HepG2 (cell line): ENCODE data around the gene TAF1A. TPM values are rescaled to one million over a fixed set of nuclear protein-coding genes. Genes with fewer than 3 reads are reported as not detected.

ENCODE experiments used
- ATAC-seq: fragments of 200-7000 bp; cut with Tn5 transposase; 3 replicates; pipeline ENCODE4 v1.9.1; 2020; ENCODE audit warnings: mild to moderate bottlenecking, moderate library complexity
- BruUV-seq: library from RNA; stranded (reverse); fragments of 400-500 nt; replicated peaks from 2 replicates; lab custom pipeline; 2021; lab: Mats Ljungman, UMichigan
- CTCF ChIA-PET: fragments of 300-600 bp; formaldehyde crosslinking; extraction: SDS; loops from one replicate; lab custom pipeline; 2021; ENCODE audit warnings: low total read pairs, inconsistent platforms, low intra/inter-chr PET ratio; lab: Yijun Ruan, JAX
- POLR2A ChIA-PET: fragments of 350-600 bp; sonication (Branson Sonifier 250); formaldehyde crosslinking; loops from one replicate; lab custom pipeline; 2020; ENCODE audit warnings: antibody characterized with exemption, inconsistent platforms; lab: Yijun Ruan, JAX
- DNase-seq: peaks from one replicate; pipeline ENCODE4 v3.0.0-alpha.2; 2015; ENCODE audit warnings: low spot score
- FAIRE-seq: peaks from 3 replicates; lab custom pipeline; 2011; peaks lifted over from hg19 to GRCh38; lab: Jason Lieb, UNC
- H2AFZ ChIP-seq: one replicate; pipeline ENCODE4 v1.6.1; 2011; ENCODE audit warnings: low read length, inconsistent platforms
- H3K27ac ChIP-seq: fragments of 300-600 bp; 3 replicates; pipeline ENCODE4 v1.8.0; 2011; ENCODE audit warnings: mixed run types, mild to moderate bottlenecking, mixed read lengths, low read length, inconsistent platforms; ENCODE audit not compliant: insufficient read depth; ENCODE audit errors: extremely low read length
- H3K27me3 ChIP-seq, 2 experiments: fragments of 200-600 bp in 1 of 2; 2 replicates in 1 of 2; 3 replicates in 1 of 2; pipeline versions ENCODE4 v1.6.0 to v1.8.0; 2011; ENCODE audit warnings: low read length in 2 of 2, mild to moderate bottlenecking in 2 of 2, moderate library complexity in 2 of 2, inconsistent platforms in 1 of 2; ENCODE audit not compliant: insufficient read depth in 2 of 2, control insufficient read depth in 1 of 2
- H3K36me3 ChIP-seq, 2 experiments: fragments of 200-600 bp in 1 of 2; replicated peaks in 1 of 2; 2 replicates in 1 of 2; 3 replicates in 1 of 2; pipeline versions ENCODE4 v1.5.1 to v1.8.0; 2011; ENCODE audit warnings: low read length in 2 of 2, inconsistent platforms in 1 of 2; ENCODE audit not compliant: insufficient read depth in 2 of 2, control insufficient read depth in 1 of 2
- H3K4me1 ChIP-seq: 2 replicates; pipeline ENCODE4 v1.5.1; 2012; ENCODE audit warnings: low read length, inconsistent platforms; ENCODE audit not compliant: insufficient read depth
- H3K4me2 ChIP-seq: 2 replicates; pipeline ENCODE4 v1.6.0; 2011; ENCODE audit warnings: low read depth, low read length, inconsistent platforms
- H3K4me3 ChIP-seq, 3 experiments: fragments of 200-600 bp in 1 of 3; sonication (generic), shearing (Covaris generic) in 1 of 3; replicated peaks in 1 of 3; 2 replicates each; pipeline ENCODE4 v1.5.1; 2011 to 2016; ENCODE audit warnings: low read length in 3 of 3, inconsistent platforms in 2 of 3, low read depth in 2 of 3, mild to moderate bottlenecking in 2 of 3, control low read depth in 1 of 3, mixed read lengths in 1 of 3; ENCODE audit not compliant: insufficient read depth in 1 of 3
- H3K79me2 ChIP-seq: one replicate; pipeline ENCODE4 v1.6.1; 2011; ENCODE audit warnings: low read length, inconsistent platforms; ENCODE audit not compliant: insufficient read depth
- H3K9ac ChIP-seq: 2 replicates; pipeline ENCODE4 v1.6.0; 2011; ENCODE audit warnings: mild to moderate bottlenecking, low read depth, low read length, inconsistent platforms; ENCODE audit not compliant: insufficient read depth
- H3K9me3 ChIP-seq: 2 replicates; pipeline ENCODE4 v1.5.1; 2012; ENCODE audit warnings: mild to moderate bottlenecking, low read length
- H4K20me1 ChIP-seq: 2 replicates; pipeline ENCODE4 v1.6.0; 2011; ENCODE audit warnings: inconsistent platforms, mild to moderate bottlenecking, low read length, moderate library complexity; ENCODE audit not compliant: insufficient read depth
- ERF ChIP-seq: IDR thresholded peaks from 2 replicates; pipeline ENCODE4 v1.6.1; 2018; ENCODE audit warnings: missing biosample characterization, missing genetic modification reagents
- GFI1 ChIP-seq: sonication (generic); formaldehyde crosslinking; IDR thresholded peaks from 2 replicates; pipeline ENCODE4 v1.5.0; 2020; ENCODE audit warnings: missing genetic modification reagents, mild to moderate bottlenecking, borderline replicate concordance
- NFE2L1 ChIP-seq: sonication (generic); formaldehyde crosslinking; IDR thresholded peaks from 2 replicates; pipeline ENCODE4 v1.4.0; 2020; ENCODE audit warnings: missing genetic modification reagents, mild to moderate bottlenecking, borderline replicate concordance
- SRF ChIP-seq: IDR thresholded peaks from 2 replicates; pipeline ENCODE4 v1.6.1; 2011; ENCODE audit warnings: mild to moderate bottlenecking, low read depth, low read length, moderate library complexity
- YEATS4 ChIP-seq: sonication (generic); formaldehyde crosslinking; IDR thresholded peaks from 2 replicates; pipeline ENCODE4 v1.4.0; 2020; ENCODE audit warnings: missing genetic modification reagents, borderline replicate concordance
- ZNF224 ChIP-seq: sonication (generic); formaldehyde crosslinking; IDR thresholded peaks from 2 replicates; pipeline ENCODE4 v1.5.0; 2020; ENCODE audit warnings: mild to moderate bottlenecking, missing genetic modification reagents
- ZNF607 ChIP-seq: sonication (generic); formaldehyde crosslinking; IDR thresholded peaks from 2 replicates; pipeline ENCODE4 v1.5.1; 2020; ENCODE audit warnings: missing genetic modification reagents, mild to moderate bottlenecking, borderline replicate concordance
- WGBS: methylation state at CpG from one replicate; pipeline ENCODE4 v1.1.6; 2017; ENCODE audit warnings: low lambda C conversion rate; 5-methylcytosine and 5-hydroxymethylcytosine counted together
- in situ Hi-C: cut with HindIII; loops from 2 replicates; pipeline ENCODE4 v1.10.0; 2017; ENCODE audit warnings: low pct_unique_long_range_greater_than_20kb; ENCODE audit not compliant: extremely low pct_ligation_motif_present
- intact Hi-C: fragments of 100-400 bp; cut with micrococcal nuclease; formaldehyde crosslinking; loops from one replicate; pipeline ENCODE4 v1.10.0; 2022; ENCODE audit not compliant: unreplicated experiment
- polyA plus RNA-seq, 8 experiments: library from polyadenylated mRNA; depleted of rRNA in 3 of 8; stranded (reverse) in 7 of 8; unstranded in 1 of 8; fragments of >200 nt; fragmentation: Illumina TruSeq in 4 of 8; extraction: Trizol in 4 of 8; gene quantifications; 2 replicates each; pipeline versions ENCODE4 v1.2.1 to v1.2.3, GENCODE V29; 2011 to 2016; ENCODE audit warnings: low read depth in 4 of 8, missing spikeins in 1 of 8, mixed read lengths in 1 of 8; ENCODE audit not compliant: insufficient read depth in 1 of 8
- total RNA-seq, 5 experiments: library from RNA; depleted of rRNA; stranded (reverse); fragments of >200 nt; fragmentation: Illumina TruSeq; extraction: Trizol; gene quantifications; 2 replicates each; pipeline ENCODE4 v1.2.3, GENCODE V29; 2016; ENCODE audit warnings: low read depth in 1 of 5
- TF ChIP-seq, protein P1 (sequence below), 2 experiments: fragments of 450-650 bp in 1 of 2; sonication (generic) in 1 of 2; formaldehyde crosslinking; IDR thresholded peaks; 2 replicates each; pipeline versions ENCODE4 v1.5.0 to v1.8.0; 2020 to 2022; ENCODE audit warnings: mild to moderate bottlenecking in 1 of 2, missing genetic modification reagents in 1 of 2
- TF ChIP-seq, protein P2 (sequence below): sonication (generic); formaldehyde crosslinking; IDR thresholded peaks from 2 replicates; pipeline ENCODE4 v1.4.0; 2020; ENCODE audit warnings: mild to moderate bottlenecking, missing genetic modification reagents, borderline replicate concordance
- TF ChIP-seq, protein P3 (sequence below): sonication (generic); formaldehyde crosslinking; IDR thresholded peaks from 2 replicates; pipeline ENCODE4 v1.8.1; 2023; ENCODE audit warnings: mild to moderate bottlenecking, missing genetic modification reagents
- TF ChIP-seq, protein P4 (sequence below): sonication (generic); formaldehyde crosslinking; IDR thresholded peaks from 2 replicates; pipeline ENCODE4 v1.9.0; 2022; ENCODE audit warnings: missing genetic modification reagents, mild to moderate bottlenecking, borderline replicate concordance

Gene TAF1A
- total and polyA plus RNA-seq, 2 of the 13 experiments (the other 11 are each of a cell fraction or from before 2014, with no cell fraction given): 3.3 to 10.7 TPM

DNA sequence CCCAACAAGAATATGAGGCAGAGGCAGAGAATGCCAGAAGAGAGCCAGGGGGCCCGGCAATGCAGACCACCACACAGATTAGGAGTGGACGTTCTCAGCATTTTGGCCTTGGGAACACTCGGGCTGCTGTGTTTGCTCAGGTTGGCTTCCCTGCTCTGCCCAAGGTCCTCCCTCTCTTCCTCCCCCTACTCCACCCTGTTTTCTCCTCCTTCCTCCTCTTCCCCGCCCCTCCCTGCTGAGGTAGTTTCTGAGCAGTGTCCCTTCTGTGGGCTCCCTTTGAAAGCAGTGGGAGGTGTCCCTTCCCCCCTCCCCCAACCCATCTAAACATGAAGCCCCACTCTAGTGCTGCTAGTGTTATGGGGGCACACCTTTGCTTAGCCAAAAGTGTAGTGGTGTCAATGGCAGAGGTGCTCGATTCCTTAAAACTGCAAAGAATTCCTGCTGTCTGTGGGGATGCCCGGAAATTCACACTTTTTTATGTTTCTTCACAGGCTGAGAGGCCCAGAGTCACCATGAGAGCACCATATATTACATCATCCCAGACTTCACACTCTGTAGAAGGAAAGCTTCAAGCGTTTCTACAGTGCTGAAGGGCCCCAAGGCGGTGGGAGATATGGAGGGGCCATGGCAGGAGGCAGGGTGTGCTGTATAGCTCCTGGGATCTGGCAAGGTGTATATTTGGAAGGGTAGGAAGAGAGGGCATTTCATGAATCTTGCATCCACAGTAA is 41.6 kb downstream of the TAF1A start, which contains the start of gene HHIPL2 (continued):
- TF ChIP-seq, protein P1, sequence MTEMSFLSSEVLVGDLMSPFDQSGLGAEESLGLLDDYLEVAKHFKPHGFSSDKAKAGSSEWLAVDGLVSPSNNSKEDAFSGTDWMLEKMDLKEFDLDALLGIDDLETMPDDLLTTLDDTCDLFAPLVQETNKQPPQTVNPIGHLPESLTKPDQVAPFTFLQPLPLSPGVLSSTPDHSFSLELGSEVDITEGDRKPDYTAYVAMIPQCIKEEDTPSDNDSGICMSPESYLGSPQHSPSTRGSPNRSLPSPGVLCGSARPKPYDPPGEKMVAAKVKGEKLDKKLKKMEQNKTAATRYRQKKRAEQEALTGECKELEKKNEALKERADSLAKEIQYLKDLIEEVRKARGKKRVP (CRISPR knock-in tag; IDR thresholded peaks at IDR 0.05): peak in 1 of 2 experiments; percentile 59; a peak in 1 of 4 replicates

DNA sequence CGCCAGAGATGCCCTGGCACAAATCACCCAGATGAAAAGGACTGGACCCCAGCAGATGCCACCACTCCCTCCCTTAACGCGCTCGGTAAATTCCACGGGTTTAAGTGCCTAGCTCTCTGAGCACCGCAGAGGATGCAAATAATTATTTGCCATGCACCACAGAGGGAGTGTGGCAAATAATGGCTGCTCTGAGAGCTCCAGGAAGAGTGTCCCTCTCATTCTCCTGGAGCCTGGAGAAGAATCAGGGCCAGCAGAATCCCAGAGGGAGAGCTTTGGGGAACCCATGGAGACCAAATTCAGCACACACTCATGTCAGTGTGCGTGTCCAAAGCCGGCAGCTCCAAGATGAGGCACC is 42.5 kb downstream of the TAF1A start:
- Histone ChIP-seq H2AFZ (peak overlapping the region; percentile 45), H3K27ac (no peak overlapping the region), H3K4me1 (peaks cover 28% of the 10 kb centered on the region), H3K9me3 (no peaks in the 10 kb centered on the region), H3K27me3 (no peaks in the 10 kb centered on the region), H3K79me2 (no peaks in the 10 kb centered on the region), H4K20me1 (no peaks in the 10 kb centered on the region), H3K36me3 (no peaks in the 10 kb centered on the region), H3K4me2 (peak overlapping the region; percentile 77), H3K9ac (no peak overlapping the region), H3K4me3 (peak overlapping the region; percentile 25 to 65 (median 31); a peak in 5 of 6 replicates)
- no TSS peak for BruUV-seq
- DNase-seq (no peak), FAIRE-seq (no peak), ATAC-seq (peak; percentile 52)
- POLR2A ChIA-PET: interaction anchor here (1.0 to 1.7 kb wide), 4 partner anchors 9 to 97 kb away, joined by 3 to 11 read pairs (median 4); partner anchors contain the start of gene TAF1A
- WGBS: 3% methylated on average over 6 of the region's 8 CpGs
- CTCF ChIA-PET: no interaction called here
- in situ Hi-C loops (no loop called here), intact Hi-C loops (loop anchor here (5.0 kb wide), 1 partner anchor 70 kb away; the partner anchor contains the start of gene MIA3)
- TF ChIP-seq YEATS4 (CRISPR knock-in tag) (0 out of 2 replicates have a peak, but pooled peaks have one; percentile 9), ZNF607 (CRISPR knock-in tag) (no peak), NFE2L1 (CRISPR knock-in tag) (no peak), GFI1 (no peak), ERF (CRISPR knock-in tag) (no peak), ZNF224 (CRISPR knock-in tag) (no peak), SRF (no peak)
- TF ChIP-seq, protein P2, sequence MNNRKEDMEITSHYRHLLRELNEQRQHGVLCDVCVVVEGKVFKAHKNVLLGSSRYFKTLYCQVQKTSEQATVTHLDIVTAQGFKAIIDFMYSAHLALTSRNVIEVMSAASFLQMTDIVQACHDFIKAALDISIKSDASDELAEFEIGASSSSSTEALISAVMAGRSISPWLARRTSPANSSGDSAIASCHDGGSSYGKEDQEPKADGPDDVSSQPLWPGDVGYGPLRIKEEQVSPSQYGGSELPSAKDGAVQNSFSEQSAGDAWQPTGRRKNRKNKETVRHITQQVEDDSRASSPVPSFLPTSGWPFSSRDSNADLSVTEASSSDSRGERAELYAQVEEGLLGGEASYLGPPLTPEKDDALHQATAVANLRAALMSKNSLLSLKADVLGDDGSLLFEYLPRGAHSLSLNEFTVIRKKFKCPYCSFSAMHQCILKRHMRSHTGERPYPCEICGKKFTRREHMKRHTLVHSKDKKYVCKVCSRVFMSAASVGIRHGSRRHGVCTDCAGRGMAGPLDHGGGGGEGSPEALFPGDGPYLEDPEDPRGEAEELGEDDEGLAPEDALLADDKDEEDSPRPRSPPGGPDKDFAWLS (CRISPR knock-in tag): no peak
- TF ChIP-seq, protein P3, sequence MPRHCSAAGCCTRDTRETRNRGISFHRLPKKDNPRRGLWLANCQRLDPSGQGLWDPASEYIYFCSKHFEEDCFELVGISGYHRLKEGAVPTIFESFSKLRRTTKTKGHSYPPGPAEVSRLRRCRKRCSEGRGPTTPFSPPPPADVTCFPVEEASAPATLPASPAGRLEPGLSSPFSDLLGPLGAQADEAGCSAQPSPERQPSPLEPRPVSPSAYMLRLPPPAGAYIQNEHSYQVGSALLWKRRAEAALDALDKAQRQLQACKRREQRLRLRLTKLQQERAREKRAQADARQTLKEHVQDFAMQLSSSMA (CRISPR knock-in tag): no peak
- TF ChIP-seq, protein P4, sequence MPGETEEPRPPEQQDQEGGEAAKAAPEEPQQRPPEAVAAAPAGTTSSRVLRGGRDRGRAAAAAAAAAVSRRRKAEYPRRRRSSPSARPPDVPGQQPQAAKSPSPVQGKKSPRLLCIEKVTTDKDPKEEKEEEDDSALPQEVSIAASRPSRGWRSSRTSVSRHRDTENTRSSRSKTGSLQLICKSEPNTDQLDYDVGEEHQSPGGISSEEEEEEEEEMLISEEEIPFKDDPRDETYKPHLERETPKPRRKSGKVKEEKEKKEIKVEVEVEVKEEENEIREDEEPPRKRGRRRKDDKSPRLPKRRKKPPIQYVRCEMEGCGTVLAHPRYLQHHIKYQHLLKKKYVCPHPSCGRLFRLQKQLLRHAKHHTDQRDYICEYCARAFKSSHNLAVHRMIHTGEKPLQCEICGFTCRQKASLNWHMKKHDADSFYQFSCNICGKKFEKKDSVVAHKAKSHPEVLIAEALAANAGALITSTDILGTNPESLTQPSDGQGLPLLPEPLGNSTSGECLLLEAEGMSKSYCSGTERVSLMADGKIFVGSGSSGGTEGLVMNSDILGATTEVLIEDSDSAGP (CRISPR knock-in tag): peak; percentile 33; the same call in 1 of the 2 replicates
